ENCODE measurements around the gene RASSF7. TPM values are rescaled to one million over a fixed set of nuclear protein-coding genes. Genes with fewer than 3 reads are reported as not detected.
"Not testable (repeated sequence)": the region's sequence is repeated elsewhere in the genome, so short reads cannot be mapped to it uniquely, and the experiment has no call there.

Gene RASSF7
- total RNA-seq, 1 donor from 2014 or later = 4.4 TPM

GRCh38 chr11:559020-559620 is 1.6 kb upstream of the RASSF7 start:
- ATAC-seq (ENCODE audit: poor library complexity) (no peak), DNase-seq (no peak)
- intact Hi-C loops (cut with DNase I) = loop anchor here (10.0 kb wide), 1 partner anchor 166 kb away; no protein-coding TSS in a partner anchor

- DNase-seq (no peak), ATAC-seq (ENCODE audit: poor library complexity) (no peak)
- intact Hi-C loops (cut with DNase I) = loop anchor here (10.0 kb wide), 1 partner anchor 165 kb away; no protein-coding TSS in a partner anchor
Observed at GRCh38 chr11:559712-560304, 962 bp upstream of the RASSF7 start.

- intact Hi-C loops (cut with DNase I) = no loop called here
- ATAC-seq (ENCODE audit: poor library complexity) (peak; percentile 1), DNase-seq (no peak)
Observed at GRCh38 chr11:561148-562003, 606 bp downstream of the RASSF7 start.

GRCh38 chr11:562046-562645 is 1.4 kb downstream of the RASSF7 start:
- ATAC-seq (ENCODE audit: poor library complexity) = no peak
- intact Hi-C loops (cut with DNase I) = no loop called here
- DNase-seq = no peak

GRCh38 chr11:563066-563811 is 2.5 kb downstream of the RASSF7 start:
- DNase-seq (no peak), ATAC-seq (ENCODE audit: poor library complexity) (no peak)
- intact Hi-C loops (cut with DNase I) = no loop called here

GRCh38 chr11:563812-564578 is 3.2 kb downstream of the RASSF7 start:
- no peak for DNase-seq
- intact Hi-C loops (cut with DNase I) = no loop called here
- no peak for ATAC-seq (ENCODE audit: poor library complexity)

- intact Hi-C loops (cut with DNase I) = no loop called here
- DNase-seq = no peak
- ATAC-seq (ENCODE audit: poor library complexity) = no peak
Observed at GRCh38 chr11:565921-566509, 5.2 kb downstream of the RASSF7 start.

GRCh38 chr11:567011-567628 is 6.3 kb downstream of the RASSF7 start:
- ATAC-seq (ENCODE audit: poor library complexity) (no peak), DNase-seq (no peak)
- intact Hi-C loops (cut with DNase I) = no loop called here

GRCh38 chr11:567629-568292 is 7.0 kb downstream of the RASSF7 start:
- intact Hi-C loops (cut with DNase I) = no loop called here
- ATAC-seq (ENCODE audit: poor library complexity) (peak; percentile 24), DNase-seq (no peak)

- peak; percentile 96 for DNase-seq
- intact Hi-C loops (cut with DNase I) = no loop called here
Observed at GRCh38 chr11:568306-569157, 7.8 kb downstream of the RASSF7 start.

GRCh38 chr11:569158-569885 is 8.6 kb downstream of the RASSF7 start:
- intact Hi-C loops (cut with DNase I) = no loop called here
- peak; percentile 86 for DNase-seq
- ATAC-seq (ENCODE audit: poor library complexity) = peak; percentile 56

More at GRCh38 chr11:568306-569157, 7.8 kb downstream of the RASSF7 start:
- ATAC-seq (ENCODE audit: poor library complexity) = peak; percentile 88

GRCh38 chr11:571802-572185 is 11.0 kb downstream of the RASSF7 start:
- DNase-seq = no peak
- no peak for ATAC-seq (ENCODE audit: poor library complexity)
- intact Hi-C loops (cut with DNase I) = no loop called here

- ATAC-seq (ENCODE audit: poor library complexity) (no peak), DNase-seq (no peak)
- intact Hi-C loops (cut with DNase I) = no loop called here
Observed at GRCh38 chr11:573146-573759, 12.5 kb downstream of the RASSF7 start.

- ATAC-seq (ENCODE audit: poor library complexity); intact Hi-C loops (cut with DNase I); DNase-seq: not testable (repeated sequence)
Observed at GRCh38 chr11:574031-574570, 13.3 kb downstream of the RASSF7 start.
